HG03159 (cell line): Measurements from ENCODE around the gene SPANXA2.
"Not testable (repeated sequence)": the region's sequence is repeated elsewhere in the genome, so short reads cannot be mapped to it uniquely, and the experiment has no call there.

Experiments
- ATAC-seq: cut with Tn5 transposase; IDR thresholded peaks from one replicate; pipeline ENCODE4 v1.9.1; 2021; ENCODE audit warnings: mild to moderate bottlenecking, moderate library complexity; ENCODE audit not compliant: unreplicated experiment

Gene SPANXA2, protein sequence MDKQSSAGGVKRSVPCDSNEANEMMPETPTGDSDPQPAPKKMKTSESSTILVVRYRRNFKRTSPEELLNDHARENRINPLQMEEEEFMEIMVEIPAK

DNA sequence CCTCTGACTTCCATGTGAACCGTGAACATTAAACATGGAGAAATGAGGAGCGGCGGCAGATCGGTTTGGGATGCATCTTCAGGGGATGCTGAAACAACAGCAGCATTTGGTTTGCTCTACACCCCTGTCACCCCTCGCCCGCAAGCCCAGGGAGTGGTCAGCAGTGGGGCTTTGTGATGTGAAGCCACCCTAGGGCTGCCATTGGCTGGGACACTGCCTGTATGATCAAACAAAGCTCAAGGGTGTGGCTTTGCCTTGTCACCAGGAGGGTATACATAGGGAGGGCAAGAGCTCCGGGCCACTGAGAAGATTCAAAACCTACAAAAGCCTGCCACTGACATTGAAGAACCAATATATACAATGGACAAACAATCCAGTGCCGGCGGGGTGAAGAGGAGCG lies at the start of gene SPANXA2:
TSS of gene SPANXA2 (plus strand) at position 301 of the 400 bp plus-strand sequence. CDS start at position 361, 60 bp downstream.
- not testable (repeated sequence) for ATAC-seq

DNA sequence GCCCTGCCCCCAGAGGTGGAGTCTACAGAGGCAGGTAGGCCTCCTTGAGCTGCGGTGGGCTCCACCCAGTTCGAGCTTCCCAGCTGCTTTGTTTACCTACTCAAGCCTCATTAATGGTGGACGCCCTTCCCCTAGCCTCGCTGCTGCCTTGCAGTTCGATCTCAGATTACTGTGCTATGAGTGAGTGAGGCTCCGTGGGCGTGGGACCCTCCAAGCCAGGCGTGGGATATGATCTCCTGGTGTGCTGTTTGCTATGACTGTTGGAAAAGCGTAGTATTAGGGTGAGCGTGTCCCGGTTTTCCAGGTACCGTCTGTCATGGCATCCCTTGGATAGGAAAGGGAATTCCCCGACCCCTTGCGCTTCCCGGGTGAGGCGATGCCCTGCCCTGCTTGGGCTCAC lies 47.0 kb upstream of the SPANXA2 start:
- not testable (repeated sequence) for ATAC-seq

DNA sequence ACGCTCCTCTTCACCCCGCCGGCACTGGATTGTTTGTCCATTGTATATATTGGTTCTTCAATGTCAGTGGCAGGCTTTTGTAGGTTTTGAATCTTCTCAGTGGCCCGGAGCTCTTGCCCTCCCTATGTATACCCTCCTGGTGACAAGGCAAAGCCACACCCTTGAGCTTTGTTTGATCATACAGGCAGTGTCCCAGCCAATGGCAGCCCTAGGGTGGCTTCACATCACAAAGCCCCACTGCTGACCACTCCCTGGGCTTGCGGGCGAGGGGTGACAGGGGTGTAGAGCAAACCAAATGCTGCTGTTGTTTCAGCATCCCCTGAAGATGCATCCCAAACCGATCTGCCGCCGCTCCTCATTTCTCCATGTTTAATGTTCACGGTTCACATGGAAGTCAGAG lies 4.9 kb upstream of the SPANXA2 start, which contains the start of gene SPANXA1:
TSS of gene SPANXA1 (minus strand) at position 101 of the 400 bp plus-strand sequence. CDS start at position 41, 60 bp downstream.
- not testable (repeated sequence) for ATAC-seq

DNA sequence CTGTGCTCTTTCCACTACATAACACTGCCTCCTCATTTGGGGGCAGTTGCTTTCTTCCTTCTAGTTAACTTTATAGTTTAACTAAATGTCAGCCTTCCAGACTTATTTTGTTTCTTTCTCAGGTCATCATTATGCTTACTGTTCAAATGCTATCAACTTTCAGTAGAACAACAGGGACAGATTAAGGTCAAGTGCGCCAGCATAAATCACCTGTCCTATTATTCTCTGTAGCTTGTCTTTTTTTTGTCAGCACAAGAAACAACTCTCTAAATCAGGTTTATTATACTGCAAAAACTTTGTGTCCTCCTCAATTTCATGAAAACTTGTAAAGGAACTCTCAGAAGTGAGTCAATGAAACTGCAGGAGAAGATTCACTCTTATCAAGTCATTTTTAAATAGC lies 19.6 kb downstream of the SPANXA2 start:
- no peak for ATAC-seq

GRCh38 chrX:141619336-141619735 lies 29.8 kb downstream of the SPANXA2 start:
- ATAC-seq: no peak

GRCh38 chrX:141632124-141632523 lies 42.6 kb downstream of the SPANXA2 start:
- ATAC-seq: no peak

DNA sequence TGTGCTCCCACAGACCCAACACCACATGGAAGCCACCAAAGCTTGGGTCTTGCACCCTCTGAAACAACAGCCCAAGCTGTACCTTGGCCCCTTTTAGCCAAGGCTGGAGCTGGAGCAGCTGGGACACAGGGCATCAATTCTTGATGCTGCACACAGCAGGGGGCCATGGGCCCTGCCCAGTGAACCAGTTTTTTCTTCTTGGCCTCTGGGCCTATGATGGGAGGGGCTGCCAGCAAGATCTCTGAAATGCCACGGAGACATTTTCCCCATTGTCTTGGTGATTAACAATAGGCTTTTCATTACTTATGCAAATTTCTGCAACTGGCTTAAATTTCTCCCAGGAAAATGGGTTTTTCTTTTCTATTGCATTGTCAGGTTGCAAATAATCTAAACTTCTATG lies 49.0 kb downstream of the SPANXA2 start:
- no peak for ATAC-seq
